Activated naive CD4-positive, alpha-beta T cell treated with Interleukin-2 at 50 U/mL for 16 hours (primary cell): Measurements from ENCODE around the gene ARHGAP22.

ENCODE experiments used
- DNase-seq: peaks from one replicate; pipeline ENCODE4 v3.0.0-alpha.2; 2020

Gene ARHGAP22

DNA sequence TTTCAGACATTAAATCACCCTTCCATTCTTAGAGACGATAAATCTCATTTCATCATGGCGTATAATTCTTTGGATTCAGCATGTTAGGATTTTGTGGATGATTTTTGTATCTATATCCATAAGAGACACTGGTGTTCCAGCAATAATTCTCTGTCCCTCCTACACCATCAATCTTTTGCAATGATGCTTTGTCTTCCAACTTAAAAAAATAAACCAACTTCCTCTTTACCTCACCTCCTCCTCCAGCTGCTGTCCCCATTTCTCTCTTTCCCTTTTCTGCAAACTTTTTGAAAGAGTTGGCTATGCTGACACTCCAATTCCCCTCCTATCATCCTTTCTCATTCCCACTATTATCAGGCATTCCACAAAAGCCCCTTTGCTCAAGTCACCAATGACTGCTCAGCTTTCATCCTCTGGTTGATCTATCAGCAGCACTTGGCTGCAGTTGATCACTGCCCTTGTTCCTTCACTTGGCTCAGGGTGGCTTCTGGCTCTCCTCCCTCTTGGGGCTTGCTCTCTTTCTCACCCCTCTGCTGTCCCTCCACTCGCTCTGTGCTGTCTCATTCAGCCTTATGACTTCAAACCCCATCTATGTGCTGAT lies 130.0 kb downstream of the ARHGAP22 start:
- no peak for DNase-seq

DNA sequence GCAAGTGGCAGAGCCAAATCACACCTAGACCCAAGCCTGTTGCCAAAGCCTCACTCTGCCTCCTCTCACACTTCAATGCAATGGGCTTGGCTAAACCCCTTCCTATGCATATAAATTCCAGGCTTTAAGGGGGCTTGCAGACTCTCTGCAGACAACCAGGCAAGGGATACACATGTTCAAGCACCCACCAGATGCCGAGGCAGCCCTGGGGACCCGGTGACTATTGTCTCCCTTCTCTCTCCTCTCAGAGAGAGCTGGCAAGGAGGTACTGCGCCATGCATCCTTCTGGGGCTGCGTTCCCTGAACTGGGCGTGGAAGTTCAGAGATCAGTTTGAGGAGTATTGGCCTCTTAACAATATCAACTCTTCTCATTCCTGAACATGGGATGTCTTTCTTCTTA lies 131.2 kb downstream of the ARHGAP22 start:
- no peak for DNase-seq

DNA sequence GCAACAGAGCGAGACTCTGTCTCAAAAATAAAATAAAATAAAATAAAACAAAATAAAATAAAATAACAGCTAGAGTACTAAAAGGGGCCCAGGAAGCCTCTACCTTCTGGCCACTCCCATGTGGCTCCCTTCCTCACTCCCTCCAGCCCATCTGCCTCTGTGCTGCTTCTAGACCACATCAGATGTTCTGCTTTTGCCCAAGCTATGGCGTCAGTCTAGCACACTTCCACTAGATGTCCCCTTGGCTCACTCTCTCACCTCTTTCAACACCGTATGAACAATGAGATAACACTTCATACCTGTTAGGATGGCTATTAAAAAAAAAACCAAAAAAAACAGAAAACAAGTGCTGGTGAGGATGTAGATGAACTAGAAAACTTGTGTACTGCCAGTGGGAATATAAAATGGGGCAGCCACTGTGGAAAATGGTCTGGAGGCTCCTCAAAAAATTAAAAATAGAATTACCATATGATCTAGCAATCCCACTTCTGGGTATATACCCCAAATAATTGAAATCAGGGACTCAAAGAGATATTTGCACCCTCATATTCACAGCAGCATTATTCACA lies 132.3 kb downstream of the ARHGAP22 start:
- DNase-seq = no peak

DNA sequence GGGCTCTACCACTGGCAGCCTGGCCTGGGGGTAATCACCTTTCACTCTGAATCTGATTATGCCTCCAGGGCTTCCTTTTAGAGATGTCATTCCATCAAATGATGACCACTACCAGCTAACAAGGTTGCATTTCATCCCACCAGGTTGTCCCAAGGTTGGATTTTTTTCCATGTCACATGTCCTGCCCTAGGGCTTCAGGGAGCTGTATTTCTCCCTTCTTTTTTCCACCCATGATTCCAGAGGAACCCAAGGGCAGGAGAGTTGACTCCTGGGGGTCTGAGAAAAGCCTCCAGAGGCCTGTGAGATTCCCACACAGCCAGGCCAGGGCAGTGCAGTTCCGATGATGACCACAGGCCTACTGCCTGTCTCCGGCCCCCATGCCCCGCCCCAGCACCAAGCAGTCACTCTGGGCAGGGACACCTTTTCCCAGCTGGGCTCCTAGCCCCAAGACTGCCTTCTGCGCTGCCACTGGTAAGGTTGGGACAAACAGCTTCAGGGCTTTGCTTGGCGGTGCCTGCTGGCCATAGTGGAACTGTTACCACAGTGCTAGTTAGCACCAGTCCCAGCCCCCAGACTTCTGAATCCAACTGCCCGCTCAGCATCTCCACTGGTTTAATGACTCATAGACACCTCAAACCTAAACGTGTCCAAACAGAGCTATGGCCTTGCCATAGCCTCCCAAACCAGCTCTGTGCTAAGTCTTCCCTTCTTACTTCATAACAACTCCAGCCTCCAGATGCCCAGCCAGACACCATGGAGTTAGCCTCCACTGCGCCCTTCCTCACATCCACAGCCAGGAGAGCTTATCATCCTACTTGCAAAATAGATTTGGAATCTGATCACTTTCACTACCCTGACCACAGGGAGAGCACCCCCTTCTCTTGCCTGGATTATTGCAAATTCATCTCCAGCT lies 133.7 kb downstream of the ARHGAP22 start:
- DNase-seq = no peak

DNA sequence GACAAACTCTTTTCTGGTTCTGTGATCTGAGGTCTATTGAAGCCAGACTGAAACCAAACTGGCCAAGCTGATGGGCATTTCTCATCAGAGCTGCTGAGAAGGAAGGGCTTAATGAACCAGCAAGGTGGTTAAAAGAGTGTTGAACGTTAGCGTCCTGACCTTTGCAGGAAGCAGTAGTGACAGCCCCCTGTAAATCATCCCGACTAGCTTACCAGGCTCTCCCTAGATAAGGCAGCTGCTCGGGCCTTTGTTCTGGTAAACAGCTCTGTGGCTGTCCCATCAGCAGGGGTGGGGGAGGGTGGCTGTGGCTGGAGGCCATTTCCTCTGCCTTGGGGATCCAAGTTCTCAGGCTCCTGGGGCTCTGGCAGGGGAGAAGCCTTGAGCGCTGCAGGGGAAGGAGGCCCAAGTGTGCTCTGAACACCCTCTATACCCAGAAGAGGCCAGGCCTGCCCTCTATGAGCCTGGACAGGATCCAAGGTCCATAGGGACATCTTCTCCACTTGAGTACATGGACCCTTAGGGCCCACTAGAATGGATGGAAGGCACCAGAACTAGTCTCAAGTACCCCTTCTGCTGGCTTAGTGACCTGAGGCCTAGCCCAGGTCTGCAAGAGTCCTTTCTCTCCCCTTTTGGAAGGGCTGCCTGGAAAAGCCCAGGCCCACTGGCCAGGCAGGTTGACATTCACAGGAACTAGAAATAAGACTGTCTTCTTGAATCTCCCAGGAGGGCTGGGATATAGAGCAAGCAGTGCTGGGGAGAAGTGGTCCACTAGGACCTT lies 134.6 kb downstream of the ARHGAP22 start:
- no peak for DNase-seq

DNA sequence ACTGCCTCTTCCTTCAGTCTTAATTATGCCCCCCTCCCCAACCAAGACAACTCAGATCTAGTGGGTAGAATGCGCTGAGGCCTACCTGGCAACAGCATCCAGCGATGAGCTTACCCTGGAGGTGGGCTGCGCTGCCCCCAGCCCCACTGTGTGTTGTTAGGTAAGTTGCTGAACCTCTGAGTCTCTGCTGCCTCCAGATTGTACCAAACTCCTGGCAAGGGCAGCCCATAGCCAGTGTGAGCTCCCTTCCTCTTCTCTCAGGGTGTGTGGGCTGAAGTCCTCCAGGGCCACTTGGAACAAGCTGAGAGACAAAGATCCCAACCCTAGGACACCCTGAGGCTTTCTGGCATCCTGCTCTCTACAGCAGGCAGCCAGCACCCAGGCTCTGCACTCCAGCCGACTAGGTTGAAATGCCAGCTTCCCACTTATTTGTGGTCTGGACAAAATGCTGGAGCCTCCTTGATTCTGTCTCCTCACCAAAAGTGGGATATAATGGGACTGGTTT lies 135.3 kb downstream of the ARHGAP22 start:
- DNase-seq = no peak

DNA sequence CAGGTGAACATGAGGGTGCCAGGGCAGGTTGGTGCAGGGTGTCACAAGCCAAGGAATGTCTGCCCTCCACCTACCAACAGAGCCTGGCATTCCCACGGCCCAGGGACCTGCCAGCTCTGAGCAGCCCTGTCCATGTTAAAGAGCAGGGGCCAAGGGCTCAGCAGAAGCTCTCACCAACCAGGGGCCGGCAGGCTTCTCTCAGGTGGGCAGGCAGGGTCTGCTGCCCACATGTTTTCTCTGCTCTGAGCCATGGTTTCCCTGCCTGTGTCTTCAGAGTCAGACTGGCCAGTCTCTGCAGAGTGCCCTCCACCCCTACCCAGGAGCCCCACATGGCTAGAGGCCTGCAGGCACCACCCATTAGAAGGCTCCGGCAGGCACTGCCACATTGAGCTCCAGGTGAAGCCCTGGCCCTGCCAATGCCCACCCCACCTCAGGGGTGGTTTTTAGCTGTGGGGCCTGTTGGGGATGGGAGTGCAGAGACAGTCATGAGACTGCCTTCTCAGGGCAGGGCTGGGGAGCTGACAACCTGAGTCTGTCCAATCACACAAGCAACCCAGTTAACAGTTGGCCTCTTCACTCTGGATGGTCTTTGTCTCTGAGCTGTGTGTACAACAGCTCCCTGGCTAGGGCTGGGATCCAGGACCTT lies 135.9 kb downstream of the ARHGAP22 start:
- no peak for DNase-seq

DNA sequence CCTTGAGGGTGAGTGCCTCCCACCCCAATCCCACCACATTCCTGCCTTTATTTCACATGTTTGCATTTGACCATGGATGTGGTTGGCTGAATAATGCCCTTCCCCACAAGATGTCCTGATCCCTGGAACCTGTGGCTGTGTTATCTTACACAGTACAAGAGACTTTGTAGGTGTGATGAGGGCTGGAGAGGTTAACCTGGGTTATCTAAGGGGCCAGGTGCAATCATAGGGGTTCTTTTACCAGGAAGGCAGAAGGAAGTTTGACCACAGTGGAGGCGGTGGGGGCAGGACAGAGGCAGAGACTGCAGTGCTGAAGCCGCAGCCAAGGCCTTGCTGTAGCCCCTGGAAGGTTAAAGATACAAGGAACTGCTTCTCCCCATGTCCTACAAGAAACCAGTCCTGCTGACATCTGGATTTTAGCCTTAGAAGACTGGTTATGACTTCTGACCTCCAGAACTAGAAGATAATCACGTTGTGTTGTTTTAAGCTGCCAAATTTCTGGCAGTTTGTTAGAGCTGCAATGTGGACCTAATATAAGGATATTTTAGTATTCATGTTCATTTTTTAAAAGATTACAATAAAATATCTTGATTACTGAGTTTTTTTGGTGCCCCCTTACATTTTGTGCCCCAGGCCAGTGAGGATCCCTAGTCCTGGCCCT lies 136.6 kb downstream of the ARHGAP22 start:
- no peak for DNase-seq

DNA sequence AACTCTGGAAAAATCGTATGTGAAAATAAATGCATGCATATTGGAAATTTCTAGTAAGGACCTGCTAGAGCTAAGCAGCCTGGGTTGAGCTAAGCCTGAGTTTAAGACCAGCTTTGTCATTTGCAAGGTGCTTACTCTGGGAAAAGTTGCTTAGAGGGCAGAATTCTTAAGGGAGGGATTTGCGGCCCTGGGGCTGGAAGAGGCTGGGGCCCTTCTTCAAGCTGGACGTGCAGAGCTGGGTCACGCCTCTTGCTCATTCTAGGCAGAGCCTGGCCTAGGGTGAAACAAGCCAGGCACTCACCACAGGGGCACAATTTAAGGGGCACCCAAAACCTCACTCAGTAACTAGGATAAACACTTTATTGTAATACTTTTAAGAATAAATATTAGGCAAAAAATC lies 137.2 kb downstream of the ARHGAP22 start:
- DNase-seq = no peak

DNA sequence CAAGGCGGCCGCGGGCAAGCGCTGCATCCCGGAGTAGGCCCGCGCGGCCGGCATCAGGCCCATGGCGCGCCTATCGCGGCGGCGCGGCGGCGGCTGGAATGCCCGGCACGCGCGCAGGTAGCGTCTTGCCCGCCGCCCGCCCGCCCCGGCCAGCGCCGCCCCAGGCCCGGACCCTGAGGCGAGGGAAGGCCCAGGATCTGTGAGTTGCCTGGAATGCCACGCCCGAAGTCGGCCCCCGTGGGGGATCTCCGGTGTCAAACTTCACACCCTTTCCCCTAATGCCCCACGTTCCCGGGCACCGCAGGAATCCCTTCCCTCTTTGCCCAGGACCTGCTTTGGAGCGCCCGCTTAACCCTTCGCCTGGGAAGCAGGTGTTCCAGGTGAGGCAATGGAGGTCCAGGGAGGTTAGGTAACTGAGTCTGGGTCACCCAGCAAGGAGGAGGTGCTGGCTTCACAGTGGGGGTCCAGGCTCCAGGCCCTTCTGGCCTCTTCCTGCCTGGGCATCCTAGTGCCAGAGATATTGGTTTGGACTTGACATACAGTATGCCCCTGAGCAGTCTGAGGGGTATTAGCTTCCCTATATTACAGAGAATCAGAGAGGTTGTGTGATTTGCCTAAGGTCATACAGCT lies 138.1 kb downstream of the ARHGAP22 start:
- DNase-seq = no peak

DNA sequence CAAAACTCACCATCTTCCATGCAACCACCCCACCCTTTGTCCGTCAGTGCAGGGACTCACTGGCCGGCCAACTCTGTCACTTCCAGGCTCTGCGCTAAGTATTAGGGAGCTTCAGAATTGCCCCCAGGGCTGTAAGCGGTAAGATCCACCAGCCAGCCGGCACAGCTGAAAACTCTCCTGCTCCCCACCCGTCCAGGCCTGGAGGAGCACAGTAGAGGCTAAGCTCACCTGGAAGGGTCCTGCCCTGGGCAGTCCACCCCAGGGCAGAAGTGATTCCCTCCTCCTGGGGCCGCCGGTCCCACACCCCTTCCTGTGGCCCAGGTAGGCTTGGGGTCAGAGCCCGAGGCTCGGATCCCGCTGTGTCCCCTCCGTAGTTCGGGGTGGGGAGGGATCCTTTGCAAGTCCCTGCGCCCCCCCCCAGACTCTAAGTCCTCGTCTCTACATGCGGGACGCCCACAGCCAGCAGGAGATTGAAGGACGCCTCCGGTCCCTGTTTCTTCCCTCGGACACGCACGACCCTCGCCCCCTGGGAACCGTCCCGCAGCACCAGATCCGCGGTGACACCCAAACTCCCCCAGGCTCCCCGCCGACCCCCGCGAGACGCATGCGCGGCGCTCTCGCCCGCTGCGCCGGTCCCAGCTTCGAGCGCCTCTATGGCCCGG lies 138.9 kb downstream of the ARHGAP22 start:
- DNase-seq = no peak

DNA sequence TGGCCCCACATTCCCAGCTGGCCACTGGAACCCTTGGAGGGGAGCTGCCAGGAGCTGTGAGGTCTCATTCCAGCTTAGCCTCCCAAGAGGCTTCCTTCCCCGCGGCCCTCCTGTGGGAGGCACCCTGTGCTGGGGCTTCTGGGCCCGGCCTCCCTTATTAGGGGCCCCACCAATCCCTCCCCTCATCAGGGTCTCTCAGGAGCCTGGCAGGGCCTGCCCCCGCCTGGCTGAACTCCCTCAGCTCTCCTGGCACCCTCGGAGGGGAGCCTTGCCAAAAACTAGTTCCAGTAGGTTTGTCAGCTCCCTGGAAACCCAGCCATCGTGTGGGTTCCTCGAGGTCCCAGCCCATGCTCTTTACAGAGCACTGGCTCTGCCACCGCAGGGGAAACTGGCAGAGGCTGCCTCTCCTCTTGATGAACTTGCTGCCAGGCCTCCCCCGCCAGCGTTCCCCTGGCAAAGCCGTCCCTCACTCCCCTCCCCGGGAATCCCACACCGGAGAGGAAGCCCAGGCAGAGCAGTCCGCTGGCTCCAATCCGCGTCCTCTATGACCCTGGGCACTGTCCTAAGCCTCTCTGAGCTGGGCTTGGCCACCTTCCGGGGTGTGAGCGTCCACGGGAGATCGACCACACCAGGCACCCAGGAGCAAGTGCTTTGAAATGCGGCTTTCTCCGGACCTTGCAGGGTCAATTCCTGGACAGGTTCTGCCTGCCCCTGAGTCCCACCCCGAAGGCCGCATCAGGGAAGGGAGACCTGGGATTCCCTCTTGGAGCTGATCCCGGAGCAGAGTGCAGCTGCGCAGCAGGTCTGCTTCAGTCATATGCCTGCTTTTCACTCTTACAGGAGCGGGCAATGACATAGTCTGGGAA lies 139.8 kb downstream of the ARHGAP22 start:
- DNase-seq = no peak

DNA sequence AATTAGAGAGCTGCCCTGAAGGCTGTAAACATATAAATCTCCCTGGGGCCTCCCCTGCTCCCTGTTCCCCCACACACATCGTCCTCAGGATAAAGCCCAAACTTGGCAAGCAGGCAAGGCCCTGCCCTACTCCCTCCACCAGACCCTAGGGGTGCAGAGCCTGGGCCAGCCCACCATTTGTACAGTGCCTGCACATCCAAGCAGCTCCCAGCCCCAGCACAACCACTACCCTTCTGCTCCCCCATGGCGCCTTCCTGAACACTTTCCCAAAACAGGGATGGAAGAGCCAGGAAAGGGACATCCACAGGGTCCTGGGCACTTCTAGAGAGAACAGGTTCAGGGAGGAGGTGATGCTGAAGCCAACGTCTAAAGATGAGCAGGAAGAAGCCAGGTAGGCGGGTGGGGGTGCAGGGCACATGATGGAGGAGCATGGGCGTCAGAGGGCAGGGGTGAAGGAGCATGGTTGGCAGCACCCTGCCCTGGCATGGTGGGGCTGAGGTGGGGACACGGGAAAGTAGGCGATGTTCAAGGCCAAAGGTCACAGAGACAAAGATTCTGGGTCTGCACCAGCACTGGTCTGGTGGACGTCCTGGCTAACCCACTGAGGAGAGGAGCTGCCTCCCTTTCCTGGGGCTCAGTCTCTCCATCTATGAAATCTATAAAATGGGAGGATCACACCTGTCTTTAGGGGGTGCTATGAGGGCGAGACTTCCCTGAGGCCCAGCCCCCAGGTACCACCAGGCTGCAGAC lies 140.6 kb downstream of the ARHGAP22 start:
- DNase-seq = no peak

DNA sequence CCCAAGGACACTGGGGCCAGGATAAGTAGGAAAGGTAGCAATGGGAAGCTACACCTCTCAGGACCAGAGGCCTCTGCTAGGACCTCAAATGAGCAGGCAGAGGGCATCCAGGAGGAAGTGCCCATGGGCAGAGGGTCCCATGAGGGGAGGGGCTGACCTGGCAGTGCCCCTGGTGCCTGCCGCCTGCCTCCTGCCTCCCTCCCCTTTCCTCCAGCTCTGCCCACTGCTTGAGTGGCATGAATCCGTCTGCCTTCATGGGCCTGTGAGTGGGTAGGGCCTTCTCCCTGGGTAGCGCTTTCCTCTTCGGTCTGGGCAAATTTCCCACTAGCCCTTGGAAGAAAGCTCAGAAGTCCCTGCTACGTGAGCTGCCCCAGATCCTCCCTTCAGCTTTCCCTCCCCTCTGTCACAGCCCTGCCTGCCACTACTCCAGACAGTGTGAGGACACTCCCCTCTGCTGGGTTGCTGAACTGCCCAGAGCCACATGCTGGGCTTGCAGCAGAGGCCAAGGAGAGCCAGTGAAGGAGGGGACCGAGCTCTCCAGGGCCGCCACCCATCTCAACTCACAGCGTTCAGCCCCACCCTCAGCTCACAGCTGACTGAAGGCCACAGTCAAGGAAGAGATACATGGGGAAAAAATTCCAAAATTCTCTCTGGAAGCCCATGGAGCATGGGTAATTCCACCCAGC lies 141.4 kb downstream of the ARHGAP22 start:
- no peak for DNase-seq

DNA sequence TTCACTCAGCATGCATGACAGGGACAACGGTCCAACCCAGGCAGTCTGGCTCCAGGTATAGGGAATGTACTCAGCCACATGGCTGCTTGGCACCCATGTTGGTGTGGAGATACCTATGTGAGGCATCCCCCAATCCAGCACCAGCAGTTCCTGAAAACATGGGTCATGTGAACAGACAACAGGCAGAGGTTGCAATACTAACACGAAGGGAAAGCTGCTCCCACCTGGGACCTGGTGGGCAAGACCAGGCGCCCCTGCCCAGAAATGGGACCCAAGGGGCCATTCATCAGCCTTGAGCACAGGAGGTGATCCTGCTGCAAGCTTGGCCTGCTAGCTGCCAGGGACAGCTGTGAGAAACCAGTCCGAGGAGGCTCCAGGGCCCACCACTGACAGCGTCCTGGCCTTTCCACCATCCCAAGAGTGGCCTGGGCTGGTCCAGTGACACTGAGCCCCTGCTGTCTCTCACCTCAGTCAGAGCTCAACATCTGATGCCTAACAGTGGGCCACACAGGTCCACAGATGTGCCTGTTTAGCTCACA lies 142.3 kb downstream of the ARHGAP22 start:
- DNase-seq = no peak

DNA sequence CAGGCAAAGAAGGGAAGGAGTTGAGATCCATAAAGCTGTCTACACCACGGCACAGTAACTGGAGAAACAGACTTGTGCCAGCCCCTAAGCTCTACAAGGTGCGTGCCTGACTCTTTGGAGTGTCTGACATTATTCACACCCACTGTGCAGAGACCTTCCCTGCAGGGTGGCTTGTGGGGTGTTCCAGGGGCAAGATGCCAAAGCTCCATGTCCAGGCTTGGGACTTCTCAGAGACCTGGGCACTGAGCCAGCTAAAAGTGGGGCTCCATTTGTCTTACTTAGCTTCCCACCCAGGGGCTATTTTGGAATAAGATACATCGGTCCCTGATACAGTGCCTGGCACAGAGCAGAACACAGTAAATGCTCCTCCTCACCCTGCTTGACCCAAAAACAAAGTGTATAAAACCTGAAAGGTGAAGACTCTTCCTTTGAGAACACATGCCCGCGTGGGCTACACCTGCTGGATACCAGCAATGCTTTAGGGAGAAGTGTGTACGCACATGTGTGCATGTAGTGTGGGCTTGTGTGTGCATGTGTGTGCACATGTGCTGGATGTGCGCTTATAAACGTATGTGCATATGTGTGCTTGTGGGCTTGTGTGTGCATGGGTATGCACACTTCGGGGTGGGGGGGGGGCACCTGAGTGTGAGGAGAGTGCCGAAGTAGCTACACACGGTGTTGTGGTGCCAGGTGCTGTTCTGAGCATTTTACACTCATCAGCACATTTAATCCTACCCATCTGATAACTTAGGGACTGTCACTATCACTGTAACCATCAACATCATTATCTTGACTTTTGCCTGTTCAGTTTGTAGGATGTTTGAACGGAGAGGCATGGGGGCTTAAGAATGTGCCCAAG lies 143.0 kb downstream of the ARHGAP22 start:
- no peak for DNase-seq

DNA sequence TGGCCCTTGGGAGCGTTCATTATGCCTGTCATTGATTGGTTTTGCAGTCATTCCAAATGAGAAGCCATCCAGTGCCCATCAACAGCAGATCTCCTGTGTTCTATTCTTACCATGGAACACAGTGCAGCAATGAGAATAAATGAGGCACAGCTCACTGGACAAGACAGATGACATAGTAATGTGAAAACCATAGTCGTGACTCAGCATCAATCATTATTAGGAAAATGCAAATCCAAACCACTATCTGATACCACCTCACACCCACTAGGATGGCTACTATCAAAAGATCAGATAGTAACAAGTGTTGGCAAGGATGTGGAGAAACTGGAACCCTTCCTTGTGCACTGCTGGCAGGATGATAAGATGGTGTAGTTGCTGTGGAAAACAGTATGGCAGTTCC lies 144.7 kb downstream of the ARHGAP22 start:
- no peak for DNase-seq
